Activated CD4-positive, CD25-positive, alpha-beta regulatory T cell treated with anti-CD3 and anti-CD28 coated beads, Interleukin-2, amount 50 U/mL, for 72 hours (primary cell): Measurements from ENCODE around the gene VPS9D1.
A peak's percentile ranks its signal among the peaks of the same experiment; 100 is the strongest.

Experiments used
- DNase-seq: peaks from one replicate; pipeline ENCODE4 v3.0.0; 2021

The VPS9D1 gene

DNA sequence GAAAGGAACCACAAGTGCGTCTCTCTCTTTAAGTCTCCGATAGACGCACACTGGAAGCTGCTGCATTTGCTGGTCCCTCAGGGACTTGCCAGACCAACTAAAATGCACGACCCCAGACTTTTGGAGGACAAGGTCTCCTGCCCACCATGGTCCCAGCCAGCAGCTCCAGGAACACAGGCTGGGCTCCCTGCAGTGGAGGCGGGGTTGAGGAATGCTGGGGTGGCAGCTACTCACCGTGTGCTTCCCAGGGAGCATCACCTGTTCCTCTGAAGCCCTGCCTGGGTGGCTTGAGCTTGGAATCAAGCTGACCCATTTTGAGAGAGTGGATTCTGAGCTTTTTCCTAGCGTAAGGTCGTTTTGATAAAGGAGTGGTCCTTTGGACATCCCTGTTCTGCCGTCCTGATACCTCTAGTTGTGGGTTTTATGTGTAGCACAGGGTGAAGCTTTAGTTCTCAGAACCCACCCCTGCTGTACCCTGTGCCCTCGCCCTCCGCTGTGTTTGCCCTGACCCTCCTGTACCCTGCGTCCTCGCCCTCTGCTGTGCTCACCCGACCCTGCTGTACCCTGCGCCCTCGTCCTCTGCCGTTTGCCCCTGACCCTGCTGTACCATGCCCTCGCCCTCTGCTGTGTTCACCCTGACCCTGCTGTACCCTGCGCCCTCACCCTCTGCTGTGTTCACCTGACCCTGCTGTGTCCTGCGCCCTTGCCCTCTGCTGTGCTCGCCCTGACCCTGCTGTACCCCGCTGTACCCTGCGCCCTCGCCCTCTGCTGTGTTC, 11.6 kb upstream of the VPS9D1 start:
- no peak for DNase-seq

DNA sequence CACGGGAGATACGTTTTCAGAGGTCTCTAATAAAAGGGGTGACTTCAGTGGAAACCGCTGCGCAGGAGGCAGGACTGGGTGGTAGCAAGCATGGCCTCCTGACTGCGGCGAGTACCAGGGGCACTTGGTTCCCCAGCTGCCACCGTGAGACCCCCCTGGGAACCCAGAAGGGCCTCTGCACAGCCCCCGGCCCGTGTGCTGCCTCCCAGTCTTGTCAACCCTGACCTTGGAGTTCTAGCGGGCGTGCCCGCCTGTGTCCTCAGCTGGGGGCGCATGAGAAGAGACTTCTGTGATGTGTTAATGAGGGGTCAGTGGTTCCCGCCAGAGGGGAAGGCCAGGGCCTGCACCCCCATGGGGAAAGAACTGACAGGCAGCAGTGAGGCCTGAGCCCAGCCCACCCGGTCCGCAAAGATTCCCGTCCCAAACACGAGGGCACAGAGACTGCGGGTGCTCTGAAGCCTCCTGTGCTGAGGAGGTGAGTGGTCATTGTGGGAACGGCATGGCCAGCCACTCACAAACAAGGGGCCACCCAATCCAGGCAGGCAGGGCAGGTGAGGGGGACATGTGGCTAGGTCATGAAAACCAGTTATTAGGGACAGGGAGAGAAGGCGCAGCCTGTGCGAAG, 10.0 kb upstream of the VPS9D1 start:
- DNase-seq = no peak

DNA sequence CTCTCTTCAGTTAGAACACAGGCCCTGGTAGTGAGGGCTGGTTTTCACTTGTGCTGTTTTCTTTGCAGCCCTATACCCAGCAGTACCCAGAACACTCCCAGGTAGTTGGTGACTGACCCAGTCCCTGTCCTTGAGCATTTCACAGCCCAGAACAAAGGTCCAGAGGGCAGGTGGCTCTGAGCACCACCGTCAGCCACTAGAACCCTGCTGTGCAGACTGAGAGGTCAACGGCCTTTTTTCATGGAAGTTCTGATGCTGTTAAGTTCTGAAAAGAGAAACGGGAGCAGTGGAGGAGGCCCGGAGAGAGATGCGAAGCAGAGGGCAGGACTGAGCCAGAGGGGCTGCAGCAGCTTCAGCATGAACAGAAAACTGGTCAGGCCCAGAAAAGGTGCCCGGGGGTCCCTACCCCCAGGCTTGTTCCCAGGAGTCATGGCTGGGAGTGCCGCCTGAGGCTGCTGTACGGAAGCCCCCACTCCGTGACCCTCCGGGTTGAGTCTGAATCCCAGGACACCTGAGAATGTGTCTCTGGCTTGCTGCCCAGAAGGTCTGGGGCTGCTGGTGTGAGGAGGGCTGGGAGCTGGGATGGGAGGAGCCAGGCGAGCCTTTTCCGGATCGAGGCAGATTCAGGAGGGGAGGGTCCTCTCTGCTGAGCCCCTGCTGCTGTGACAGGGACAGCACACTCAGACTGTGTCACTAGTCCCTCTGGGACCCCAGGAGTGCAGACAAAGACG, 9.3 kb upstream of the VPS9D1 start:
- DNase-seq = no peak

DNA sequence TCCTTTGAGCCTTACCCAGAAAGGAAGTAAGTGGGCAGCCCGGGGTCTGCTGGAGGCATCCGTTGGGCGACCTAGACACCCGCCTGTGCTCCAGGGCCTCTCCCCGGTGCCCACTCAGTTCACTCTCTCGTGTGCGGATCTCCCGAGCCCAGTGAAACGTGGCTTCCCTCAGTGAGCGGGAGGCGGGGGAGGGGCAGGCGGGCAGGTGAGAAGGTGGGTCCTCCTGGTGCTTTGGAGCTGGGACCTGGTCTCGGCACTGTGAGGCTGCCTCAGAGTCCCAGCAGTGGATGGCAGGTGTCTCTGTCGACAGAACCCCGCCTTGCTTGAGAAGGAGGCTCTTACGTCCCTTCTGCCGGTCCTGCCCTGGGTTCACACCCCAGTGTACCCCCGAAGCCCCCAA, 8.6 kb upstream of the VPS9D1 start:
- DNase-seq = no peak

DNA sequence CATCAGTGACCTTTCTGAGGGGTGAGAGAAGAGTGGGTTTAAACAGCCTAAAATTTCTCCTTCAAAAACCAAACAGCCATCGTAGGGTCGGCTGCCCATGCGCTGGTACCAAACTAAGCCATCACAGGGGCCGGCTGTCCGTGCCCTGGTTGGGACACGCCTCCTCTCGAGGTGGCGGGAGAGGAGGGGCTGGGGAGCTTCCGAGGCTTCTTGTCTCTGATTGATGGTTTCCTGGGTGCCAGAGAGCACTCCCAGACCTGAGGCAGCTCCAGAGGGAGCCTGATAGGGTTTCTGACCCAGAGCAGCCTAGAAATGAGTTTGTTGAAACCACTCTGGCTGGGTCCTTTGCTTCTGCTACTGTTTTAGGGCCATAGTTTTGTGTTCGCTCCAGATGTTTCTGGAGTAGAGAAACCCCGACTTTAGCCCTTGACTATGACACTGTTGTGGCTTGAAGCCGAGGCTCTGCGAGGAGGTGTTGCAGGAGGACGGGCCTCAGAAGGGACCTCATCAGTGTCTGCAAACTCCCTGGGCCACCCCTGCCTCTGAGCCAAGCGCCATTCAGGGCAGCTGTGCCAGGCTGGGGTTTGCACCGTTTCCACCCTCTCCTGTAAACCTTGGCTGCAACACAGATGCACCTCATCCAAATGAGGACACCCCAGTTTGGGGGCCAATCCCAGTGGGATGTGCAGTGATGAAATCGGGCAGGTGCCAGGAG, 6.9 kb upstream of the VPS9D1 start:
- DNase-seq = no peak

DNA sequence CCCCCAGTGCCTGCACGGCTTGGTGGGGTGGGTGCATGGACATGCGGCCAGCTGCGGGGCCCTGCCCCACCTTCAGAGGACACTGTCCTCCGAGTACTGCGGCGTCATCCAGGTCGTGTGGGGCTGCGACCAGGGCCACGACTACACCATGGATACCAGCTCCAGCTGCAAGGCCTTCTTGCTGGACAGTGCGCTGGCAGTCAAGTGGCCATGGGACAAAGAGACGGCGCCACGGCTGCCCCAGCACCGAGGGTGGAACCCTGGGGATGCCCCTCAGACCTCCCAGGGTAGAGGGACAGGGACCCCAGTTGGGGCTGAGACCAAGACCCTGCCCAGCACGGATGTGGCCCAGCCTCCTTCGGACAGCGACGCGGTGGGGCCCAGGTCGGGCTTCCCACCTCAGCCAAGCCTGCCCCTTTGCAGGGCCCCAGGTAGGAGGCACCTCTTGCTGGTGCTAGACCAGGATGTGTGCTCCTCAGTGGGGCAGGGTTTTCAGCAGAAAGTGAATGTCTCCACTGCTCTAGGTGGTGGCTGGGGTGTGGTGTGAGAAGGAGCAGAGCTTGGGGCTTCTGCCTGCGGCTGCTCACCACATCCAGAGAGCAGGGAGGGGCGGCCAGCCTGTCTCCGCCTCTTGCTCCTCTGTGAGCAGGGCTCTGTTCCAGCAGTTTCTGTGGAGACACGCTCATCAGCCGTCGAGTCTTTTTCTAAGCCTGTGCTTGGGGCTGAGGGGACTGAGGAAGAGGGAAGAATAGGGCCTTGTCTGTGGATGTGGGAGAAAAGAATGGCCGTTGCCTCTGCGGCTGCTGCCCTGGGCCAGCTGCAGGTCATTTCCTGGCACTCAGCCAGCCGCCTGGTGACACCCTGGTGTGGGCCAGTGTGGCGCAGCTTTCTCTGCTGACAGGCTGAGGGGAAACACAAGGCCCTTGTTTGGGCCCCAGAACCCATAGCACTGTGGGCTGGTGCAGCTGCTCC, 2.9 kb upstream of the VPS9D1 start:
- peak; percentile 56 for DNase-seq

DNA sequence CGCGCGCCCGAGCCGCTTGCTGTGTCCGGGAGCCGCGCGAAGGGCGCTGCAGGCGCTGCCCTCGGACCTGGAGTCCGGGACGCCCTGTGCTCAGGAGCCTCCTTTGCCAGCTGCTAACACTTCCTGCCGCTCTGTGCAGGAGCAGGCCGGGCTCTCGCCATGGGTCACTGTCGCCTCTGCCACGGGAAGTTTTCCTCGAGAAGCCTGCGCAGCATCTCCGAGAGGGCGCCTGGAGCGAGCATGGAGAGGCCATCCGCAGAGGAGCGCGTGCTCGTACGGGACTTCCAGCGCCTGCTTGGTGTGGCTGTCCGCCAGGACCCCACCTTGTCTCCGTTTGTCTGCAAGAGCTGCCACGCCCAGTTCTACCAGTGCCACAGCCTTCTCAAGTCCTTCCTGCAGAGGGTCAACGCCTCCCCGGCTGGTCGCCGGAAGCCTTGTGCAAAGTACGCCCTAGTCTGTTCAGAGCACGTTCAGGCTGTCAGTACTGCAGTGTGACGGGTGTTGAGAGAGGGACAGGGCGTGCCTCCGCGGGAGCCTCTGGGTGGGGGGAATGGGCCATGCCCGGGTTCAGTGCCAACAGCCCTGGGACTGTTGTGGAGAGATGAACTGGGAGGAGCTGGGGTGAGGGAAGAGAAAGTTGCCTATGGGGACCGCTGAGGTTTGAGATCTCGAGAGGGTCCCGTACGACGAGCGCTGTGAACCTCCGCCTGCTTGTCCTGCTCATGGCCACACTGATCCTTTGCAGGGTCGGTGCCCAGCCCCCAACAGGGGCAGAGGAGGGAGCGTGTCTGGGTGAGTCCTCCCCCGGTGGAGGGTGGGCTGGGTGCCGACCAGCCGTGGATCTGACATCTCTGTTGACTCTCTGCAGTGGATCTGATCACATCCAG, 1.9 kb upstream of the VPS9D1 start:
- DNase-seq = peak; percentile 61

DNA sequence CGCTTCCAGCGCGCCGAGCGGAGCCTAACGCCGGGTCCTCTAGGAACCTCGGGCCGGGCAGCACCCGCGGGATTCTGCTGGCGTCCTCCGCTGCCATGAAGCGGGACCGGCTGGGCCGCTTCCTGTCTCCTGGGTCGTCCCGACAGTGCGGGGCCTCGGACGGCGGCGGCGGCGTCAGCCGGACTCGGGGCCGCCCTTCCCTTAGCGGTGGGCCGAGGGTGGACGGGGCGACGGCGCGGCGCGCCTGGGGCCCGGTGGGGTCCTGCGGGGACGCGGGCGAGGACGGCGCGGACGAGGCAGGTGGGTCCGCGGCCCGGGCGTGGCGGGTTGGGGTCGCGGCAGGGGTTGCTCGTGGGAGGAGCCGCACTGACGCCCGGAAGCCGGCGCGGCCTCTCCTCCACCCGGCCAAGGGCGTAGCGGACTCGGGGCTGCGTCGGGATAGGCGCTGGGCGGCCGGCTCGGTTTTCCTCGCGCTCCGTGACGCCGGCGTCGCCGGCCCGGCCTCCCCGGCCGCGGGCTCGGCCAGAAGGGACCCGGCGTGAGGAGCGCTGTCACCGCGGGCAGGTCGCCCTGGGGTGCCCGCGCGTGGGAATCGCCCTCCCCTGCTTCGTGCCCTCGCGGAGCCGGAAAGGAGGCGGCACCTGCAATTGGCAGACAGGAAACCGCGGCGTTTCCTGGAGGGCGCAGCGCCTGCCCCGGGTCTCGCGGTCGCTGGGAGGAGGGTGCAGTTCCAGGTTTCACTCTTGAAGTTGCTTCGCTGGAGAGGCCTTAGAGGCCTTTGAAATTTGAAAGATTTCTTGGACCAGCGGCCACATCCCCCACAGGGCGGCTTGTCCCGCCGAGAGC, 1.1 kb upstream of the VPS9D1 start:
- DNase-seq = peak; percentile 80

DNA sequence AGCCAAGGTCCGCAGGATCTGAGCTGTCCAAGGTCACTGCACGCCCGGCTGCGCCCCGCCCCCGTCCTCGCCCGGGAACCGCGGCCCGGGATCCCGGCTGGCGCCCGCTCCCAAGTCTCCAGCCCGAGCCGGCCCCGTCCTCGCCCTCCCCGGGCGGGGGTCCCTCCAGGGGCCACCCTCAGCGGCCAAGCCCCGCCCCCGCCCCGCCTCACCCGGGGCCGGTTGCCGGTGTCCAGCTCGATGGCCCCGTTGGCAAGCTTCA, 216 bp downstream of the VPS9D1 start:
- no peak for DNase-seq

DNA sequence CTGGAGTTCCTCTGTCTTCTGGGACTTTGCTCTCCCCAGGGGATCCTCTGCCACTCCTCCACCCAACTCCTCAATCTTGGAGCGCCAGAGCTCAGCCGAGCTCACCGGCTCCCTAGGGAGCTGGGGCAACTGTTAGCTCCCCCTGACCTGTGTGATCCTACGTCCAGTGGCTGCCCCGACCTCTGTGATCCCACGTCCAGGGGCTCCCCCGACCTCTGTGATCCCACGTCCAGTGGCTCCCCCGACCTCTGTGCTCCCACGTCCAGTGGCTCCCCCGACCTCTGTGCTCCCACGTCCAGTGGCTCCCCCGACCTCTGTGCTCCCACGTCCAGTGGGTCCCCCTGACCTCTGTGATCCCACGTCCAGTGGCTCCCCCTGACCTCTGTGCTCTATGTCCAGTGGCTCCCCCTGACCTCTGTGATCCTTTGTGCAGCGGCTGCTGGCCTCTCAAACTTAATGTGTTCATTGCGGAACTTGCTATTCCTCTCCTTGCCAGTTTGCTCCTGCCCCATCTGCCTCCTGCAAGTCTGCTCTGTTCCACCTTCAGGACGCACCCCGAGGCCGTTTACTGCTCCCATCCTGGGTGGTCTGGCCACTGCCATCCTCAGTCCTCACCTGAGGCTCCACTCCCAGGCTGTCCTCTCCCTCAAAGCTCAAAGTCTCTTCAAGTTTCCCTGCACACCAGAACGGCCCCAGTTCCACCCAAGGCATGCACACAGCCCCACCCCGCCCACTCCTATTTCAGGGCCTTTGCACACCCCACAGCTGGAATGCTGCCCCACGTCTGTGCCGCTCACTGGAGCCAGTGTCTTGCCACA, 2.8 kb downstream of the VPS9D1 start:
- no peak for DNase-seq

DNA sequence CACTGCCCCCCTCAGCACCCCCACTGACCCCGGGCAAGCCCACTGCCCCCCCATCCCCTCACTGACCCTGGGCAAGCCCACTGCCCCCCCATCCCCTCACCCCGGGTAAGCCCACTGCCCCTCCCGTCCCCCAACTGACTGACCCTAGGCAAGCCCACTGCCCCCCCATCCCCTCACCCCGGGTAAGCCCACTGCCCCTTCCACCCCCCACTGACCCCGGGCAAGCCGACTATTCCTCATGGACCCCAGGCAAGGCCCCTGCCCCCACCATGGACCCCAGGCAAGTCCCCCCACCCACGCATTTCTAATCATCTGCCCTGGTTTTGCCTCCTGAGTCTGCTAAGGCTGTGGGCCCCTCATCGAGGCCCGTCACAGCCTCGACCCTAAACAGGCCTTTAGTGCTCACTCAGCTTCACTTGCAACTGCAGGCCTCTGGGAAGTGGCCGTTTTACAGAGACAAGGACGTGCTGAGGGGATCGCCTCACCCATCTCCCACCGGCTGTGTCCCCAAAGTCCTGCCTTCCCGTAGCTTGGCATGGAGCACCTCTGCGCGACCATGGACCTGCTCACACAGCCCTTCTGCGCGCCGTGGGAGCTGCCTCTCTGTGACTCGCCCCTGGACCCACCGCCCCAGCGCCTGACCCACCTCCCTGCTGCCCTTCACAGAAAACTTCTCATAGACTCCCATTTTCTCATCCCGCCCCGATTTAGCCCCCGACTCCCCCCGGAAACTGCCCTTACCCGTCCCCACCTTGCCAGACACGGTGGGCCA, 3.6 kb downstream of the VPS9D1 start:
- DNase-seq = no peak

DNA sequence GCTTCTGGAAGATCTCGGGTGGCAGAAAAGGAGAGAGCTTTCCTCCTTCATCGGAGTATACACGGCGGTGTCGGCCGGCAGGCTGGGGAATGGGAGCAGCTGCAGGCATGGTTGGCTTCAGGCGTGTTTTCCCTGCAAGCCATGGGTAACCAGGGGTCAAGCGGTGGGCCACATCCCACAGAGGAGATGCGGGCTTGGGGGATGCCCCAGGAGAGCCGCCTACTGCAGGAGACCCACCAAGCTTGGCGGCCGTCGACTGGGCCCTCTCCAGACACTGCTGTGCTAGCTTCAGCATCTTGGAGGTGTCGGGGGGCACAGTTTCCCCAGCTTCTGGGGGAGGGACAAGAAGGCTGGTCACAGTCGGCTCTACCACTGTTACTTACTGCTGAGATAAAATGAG, 4.2 kb downstream of the VPS9D1 start:
- DNase-seq = no peak

DNA sequence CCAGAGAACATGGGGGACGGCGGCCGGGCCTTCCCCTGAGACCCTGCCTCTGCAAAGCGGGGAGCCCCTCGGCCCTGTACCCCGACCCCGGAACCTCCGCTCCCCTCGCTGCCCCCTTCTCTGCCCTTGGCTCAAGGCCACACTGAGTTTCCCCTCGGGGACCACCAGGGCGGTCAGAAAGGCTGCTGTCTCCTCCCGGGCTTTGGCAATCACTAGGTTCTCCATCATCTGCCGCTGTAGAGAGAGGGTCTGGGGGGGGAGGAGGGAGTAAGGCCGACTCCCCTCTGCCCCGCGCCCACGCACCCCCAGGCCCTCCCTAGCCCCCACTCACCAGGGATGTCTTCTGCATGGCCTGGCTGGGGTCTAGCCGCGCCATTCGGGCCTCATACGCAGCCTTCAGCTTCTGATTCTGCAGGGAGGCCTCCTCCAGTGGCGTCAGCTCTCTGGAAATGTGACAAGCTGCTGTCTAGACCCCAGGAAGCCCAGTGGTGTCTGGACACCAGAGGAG, 8.4 kb downstream of the VPS9D1 start:
- DNase-seq = no peak

DNA sequence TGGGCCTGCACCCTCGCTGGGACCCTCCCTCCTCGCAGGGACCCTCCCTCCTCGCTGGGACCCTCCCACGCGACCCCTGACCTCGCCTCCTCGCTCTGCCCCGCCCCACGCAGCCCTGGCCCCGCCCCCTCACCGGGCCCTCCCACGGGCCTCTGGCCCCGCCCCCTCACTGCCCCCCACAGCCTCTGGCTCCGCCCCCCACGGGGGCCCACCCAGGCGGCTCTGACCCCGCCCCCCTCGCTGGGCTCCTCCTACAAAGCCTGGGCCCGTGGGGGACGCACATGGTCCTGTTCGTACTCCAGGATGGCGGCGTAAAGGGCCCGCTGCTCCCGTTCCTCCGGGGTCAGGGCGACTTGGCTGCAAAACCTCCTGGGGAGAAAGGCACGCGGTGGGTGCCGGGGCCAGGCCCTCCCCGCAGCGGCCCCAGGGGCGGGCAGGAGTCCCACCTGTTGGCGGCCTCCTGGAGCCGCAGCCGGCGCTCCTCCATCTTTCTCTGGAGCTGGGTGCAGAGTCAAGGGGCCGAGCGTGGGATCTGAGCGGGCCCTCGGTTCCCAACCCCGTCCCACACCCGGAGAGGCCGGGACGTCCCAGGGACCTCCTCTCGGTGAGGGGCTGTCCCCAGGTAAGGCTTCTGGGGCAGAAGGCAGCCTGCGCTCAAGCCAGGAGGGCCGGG, 9.0 kb downstream of the VPS9D1 start:
- DNase-seq = peak; percentile 61

DNA sequence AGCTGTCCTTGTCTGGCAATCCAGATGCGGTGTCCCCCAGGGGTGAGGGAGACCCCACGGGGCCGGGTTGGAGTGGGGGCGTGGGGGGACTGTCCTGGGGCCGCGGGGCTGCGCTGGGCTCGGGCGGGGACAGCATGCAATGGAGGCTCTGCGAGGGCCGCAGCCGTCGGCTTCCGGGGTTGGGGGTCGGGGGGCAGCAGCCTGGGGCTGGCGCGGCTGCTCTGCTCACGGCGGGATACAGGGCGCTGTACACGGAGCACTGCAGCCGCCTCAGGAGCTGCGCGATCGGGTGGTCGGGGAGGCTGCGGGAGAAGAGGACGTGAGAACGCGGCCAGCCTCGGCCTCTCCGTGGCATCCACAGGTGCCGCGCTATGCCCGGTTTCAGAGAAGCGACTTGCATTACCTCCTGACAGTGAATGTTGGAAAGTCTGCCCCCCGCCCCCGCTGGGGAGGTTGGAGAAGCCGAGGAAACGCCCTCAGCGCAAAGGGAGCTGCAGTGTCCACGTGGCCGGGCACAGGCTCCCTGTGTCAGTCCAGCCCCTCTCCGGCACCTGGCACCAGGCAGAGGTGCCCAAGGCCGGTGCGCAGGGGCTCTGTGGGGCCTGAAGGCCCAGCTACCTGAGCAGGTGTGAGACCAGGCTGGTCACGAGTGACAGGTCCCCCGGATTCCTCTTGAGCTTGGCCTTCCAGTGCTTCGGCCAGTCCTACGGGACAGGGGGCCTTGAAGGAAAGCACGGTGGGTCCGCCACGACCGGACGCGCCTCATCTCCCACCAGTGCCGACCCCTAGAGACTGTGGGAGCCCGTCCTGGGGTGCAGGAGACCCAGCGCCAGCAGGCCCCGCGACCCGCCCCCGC, 9.8 kb downstream of the VPS9D1 start:
- DNase-seq = no peak

DNA sequence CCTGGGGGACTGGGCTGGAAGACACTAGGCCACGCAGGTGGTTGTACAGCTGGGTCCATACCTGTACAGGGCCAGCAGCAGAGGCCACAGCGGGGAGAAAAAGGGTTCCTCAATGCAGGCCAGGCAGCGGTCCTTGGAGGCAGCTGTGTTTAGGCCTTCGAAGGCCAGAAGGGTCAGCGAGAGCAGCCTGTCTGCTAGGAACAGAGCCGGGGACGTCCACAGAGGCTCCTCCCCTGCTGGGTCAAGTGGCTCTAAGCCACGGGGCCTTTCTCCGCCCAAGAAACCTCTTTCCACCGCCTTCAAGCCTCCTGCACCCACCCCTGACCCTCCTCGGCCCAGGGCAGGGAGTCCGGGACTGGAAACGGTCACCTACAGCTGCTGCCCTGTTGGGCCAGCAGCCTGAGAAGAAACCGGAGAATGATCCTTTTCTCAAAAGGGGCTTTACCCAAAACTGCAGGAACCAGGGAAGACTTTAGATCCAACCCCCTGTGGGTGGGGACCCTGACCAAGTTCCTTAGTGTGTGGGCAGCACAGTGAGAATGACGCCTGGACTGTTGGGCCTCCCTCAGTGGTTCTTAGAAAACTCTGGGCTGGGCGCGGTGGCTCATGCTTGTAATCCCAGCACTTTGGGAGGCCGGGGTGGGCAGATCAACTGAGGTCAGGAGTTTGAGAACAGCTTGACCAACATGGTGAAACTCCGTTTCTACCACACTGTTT, 10.8 kb downstream of the VPS9D1 start:
- no peak for DNase-seq
